ENCODE results near the gene LSM14A.

DNA sequence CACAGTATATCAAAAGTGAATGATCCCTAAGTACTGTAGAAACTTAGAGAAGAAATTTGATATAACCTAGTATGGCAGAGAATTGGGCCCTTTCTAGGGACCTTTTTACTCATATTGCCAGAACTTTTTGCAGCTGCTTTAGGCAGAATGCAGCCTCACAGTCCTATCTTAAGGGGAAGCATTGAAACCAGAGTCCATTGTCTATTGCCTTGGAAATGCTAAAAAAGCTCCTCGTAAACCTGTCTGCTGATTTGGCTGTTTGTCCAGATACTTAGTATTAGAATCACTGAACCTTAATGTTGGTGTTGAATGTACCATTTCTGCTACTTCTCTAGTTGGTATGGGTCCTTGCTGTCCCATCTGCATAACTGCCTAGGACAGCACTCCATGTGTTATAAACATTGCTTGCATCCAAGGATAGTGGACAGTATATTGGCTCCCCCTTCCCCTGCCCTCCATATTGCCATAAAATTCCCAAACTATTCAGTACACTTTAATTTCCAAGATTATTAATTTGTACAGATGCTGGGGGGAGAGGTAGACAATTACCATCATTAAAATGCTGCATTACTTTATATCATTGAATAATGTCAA is 36.1 kb downstream of the LSM14A start:
- TF ChIP-seq, protein P1, sequence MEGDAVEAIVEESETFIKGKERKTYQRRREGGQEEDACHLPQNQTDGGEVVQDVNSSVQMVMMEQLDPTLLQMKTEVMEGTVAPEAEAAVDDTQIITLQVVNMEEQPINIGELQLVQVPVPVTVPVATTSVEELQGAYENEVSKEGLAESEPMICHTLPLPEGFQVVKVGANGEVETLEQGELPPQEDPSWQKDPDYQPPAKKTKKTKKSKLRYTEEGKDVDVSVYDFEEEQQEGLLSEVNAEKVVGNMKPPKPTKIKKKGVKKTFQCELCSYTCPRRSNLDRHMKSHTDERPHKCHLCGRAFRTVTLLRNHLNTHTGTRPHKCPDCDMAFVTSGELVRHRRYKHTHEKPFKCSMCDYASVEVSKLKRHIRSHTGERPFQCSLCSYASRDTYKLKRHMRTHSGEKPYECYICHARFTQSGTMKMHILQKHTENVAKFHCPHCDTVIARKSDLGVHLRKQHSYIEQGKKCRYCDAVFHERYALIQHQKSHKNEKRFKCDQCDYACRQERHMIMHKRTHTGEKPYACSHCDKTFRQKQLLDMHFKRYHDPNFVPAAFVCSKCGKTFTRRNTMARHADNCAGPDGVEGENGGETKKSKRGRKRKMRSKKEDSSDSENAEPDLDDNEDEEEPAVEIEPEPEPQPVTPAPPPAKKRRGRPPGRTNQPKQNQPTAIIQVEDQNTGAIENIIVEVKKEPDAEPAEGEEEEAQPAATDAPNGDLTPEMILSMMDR (IDR thresholded peaks at IDR 0.05) = no peak
- TF ChIP-seq POLR2A (IDR thresholded peaks at IDR 0.05; ENCODE audit: low read depth) (no peak), POLR2AphosphoS5 (IDR thresholded peaks at IDR 0.05) (no peak)
